Activated naive CD4-positive, alpha-beta T cell treated with anti-CD3 and anti-CD28 coated beads, Interleukin-2, amount 50 U/mL, for 72 hours (primary cell): ENCODE data around the gene ACAN. TPM values are rescaled to one million over a fixed set of nuclear protein-coding genes. Genes with fewer than 3 reads are reported as not detected.

Experiments
- ATAC-seq, 2 donors: fragments of 150-1000 bp; cut with Tn5 transposase; 2 replicates each; pipeline ENCODE4 v1.10.0; 2021; ENCODE audit warnings: mild to moderate bottlenecking in 2 of 2, moderate library complexity in 2 of 2
- DNase-seq, 2 donors: peaks; one replicate each; pipeline ENCODE4 v3.0.0; 2021 to 2022; ENCODE audit warnings: low spot score in 2 of 2
- H3K27ac Mint-ChIP-seq, 2 donors: one replicate each; pipeline ENCODE4 v1.8.0; 2022; ENCODE audit warnings: mild to moderate bottlenecking in 2 of 2, mixed read lengths in 2 of 2
- H3K36me3 Mint-ChIP-seq, 2 donors: one replicate each; pipeline ENCODE4 v1.8.0; 2022; ENCODE audit warnings: mixed read lengths in 2 of 2
- H3K9me3 Mint-ChIP-seq, 2 donors: one replicate each; pipeline ENCODE4 v1.8.0; 2022; ENCODE audit warnings: mixed read lengths in 2 of 2
- total RNA-seq, 2 donors: library from RNA; stranded (reverse); gene quantifications; one replicate each; pipeline ENCODE4 v1.2.3, GENCODE V29; 2022

Gene ACAN
- total RNA-seq, 2 donors from 2014 or later: not detected

GRCh38 chr15:88900309-88900981 lies 97.2 kb downstream of the ACAN start:
- ATAC-seq (no peak), DNase-seq (no peak)
- no peaks in the 10 kb centered on the region for H3K9me3 Mint-ChIP-seq
- H3K27ac Mint-ChIP-seq: peak overlapping the region in 1 of 2 donors; percentile 18
- no peaks in the 10 kb centered on the region for H3K36me3 Mint-ChIP-seq

GRCh38 chr15:88900982-88901418 lies 97.8 kb downstream of the ACAN start:
- no peaks in the 10 kb centered on the region for H3K36me3 Mint-ChIP-seq
- ATAC-seq (no peak), DNase-seq (no peak)
- no peaks in the 10 kb centered on the region for H3K9me3 Mint-ChIP-seq
- H3K27ac Mint-ChIP-seq: peak overlapping the region in 1 of 2 donors; percentile 18

GRCh38 chr15:88901508-88902220 lies 98.4 kb downstream of the ACAN start:
- Mint-ChIP-seq H3K36me3 (no peaks in the 10 kb centered on the region), H3K27ac (peak overlapping the region in 1 of 2 donors; percentile 44), H3K9me3 (no peaks in the 10 kb centered on the region)
- DNase-seq (no peak), ATAC-seq (no peak)

GRCh38 chr15:88902221-88902835 lies 99.1 kb downstream of the ACAN start:
- no peak for DNase-seq
- no peak overlapping the region for H3K27ac Mint-ChIP-seq
- no peaks in the 10 kb centered on the region for H3K9me3 Mint-ChIP-seq
- no peaks in the 10 kb centered on the region for H3K36me3 Mint-ChIP-seq
- no peak for ATAC-seq

GRCh38 chr15:88902846-88903245 lies 99.6 kb downstream of the ACAN start:
- Mint-ChIP-seq H3K9me3 (no peaks in the 10 kb centered on the region), H3K36me3 (no peaks in the 10 kb centered on the region), H3K27ac (no peak overlapping the region)
- no peak for DNase-seq
- no peak for ATAC-seq

GRCh38 chr15:88904257-88904623 lies 101.0 kb downstream of the ACAN start:
- Mint-ChIP-seq H3K27ac (peak overlapping the region in 1 of 2 donors; percentile 74), H3K36me3 (no peaks in the 10 kb centered on the region), H3K9me3 (no peaks in the 10 kb centered on the region)
- DNase-seq (no peak), ATAC-seq (no peak)

GRCh38 chr15:88904624-88905327 lies 101.5 kb downstream of the ACAN start:
- Mint-ChIP-seq H3K36me3 (no peaks in the 10 kb centered on the region), H3K9me3 (no peaks in the 10 kb centered on the region), H3K27ac (peak overlapping the region; percentile 31 to 74)
- peak; percentile 89 to 99 for ATAC-seq
- peak; percentile 84 to 89 for DNase-seq

GRCh38 chr15:88905576-88905975 lies 102.3 kb downstream of the ACAN start:
- no peak for ATAC-seq
- Mint-ChIP-seq H3K27ac (peak overlapping the region in 1 of 2 donors; percentile 63), H3K36me3 (no peaks in the 10 kb centered on the region)

GRCh38 chr15:88906130-88906529 lies 102.9 kb downstream of the ACAN start:
- no peak for ATAC-seq
- Mint-ChIP-seq H3K36me3 (no peaks in the 10 kb centered on the region), H3K9me3 (no peaks in the 10 kb centered on the region), H3K27ac (peak overlapping the region; percentile 4 to 63)
- DNase-seq: no peak

More at GRCh38 chr15:88905576-88905975, 102.3 kb downstream of the ACAN start:
- H3K9me3 Mint-ChIP-seq: no peaks in the 10 kb centered on the region
- DNase-seq: no peak

- DNase-seq (no peak), ATAC-seq (no peak)
- H3K36me3 Mint-ChIP-seq: no peaks in the 10 kb centered on the region
- H3K9me3 Mint-ChIP-seq: no peaks in the 10 kb centered on the region
- H3K27ac Mint-ChIP-seq: peak overlapping the region in 1 of 2 donors; percentile 63
Observed at GRCh38 chr15:88906551-88906950, 103.3 kb downstream of the ACAN start.

- no peak for ATAC-seq
Observed at GRCh38 chr15:88907111-88907510, 103.9 kb downstream of the ACAN start.

GRCh38 chr15:88908123-88908522 lies 104.9 kb downstream of the ACAN start:
- no peaks in the 10 kb centered on the region for H3K9me3 Mint-ChIP-seq
- peak overlapping the region in 1 of 2 donors; percentile 59 for H3K27ac Mint-ChIP-seq
- no peak for DNase-seq
- H3K36me3 Mint-ChIP-seq: no peaks in the 10 kb centered on the region
- no peak for ATAC-seq

More at GRCh38 chr15:88907111-88907510, 103.9 kb downstream of the ACAN start:
- Mint-ChIP-seq H3K36me3 (no peaks in the 10 kb centered on the region), H3K9me3 (no peaks in the 10 kb centered on the region), H3K27ac (peak overlapping the region in 1 of 2 donors; percentile 63)
- no peak for DNase-seq

GRCh38 chr15:88908697-88909621 lies 105.7 kb downstream of the ACAN start:
- ATAC-seq (no peak), DNase-seq (no peak)
- H3K27ac Mint-ChIP-seq: no peak overlapping the region
- no peaks in the 10 kb centered on the region for H3K9me3 Mint-ChIP-seq
- H3K36me3 Mint-ChIP-seq: no peaks in the 10 kb centered on the region

GRCh38 chr15:88909956-88910831 lies 107.0 kb downstream of the ACAN start:
- peak in 1 of 2 donors; percentile 13 for DNase-seq
- H3K27ac Mint-ChIP-seq: no peak overlapping the region
- no peaks in the 10 kb centered on the region for H3K36me3 Mint-ChIP-seq

GRCh38 chr15:88911766-88912118 lies 108.5 kb downstream of the ACAN start:
- ATAC-seq (no peak), DNase-seq (no peak)
- H3K36me3 Mint-ChIP-seq: no peaks in the 10 kb centered on the region
- H3K9me3 Mint-ChIP-seq: no peaks in the 10 kb centered on the region
- peak overlapping the region in 1 of 2 donors; percentile 88 for H3K27ac Mint-ChIP-seq

More at GRCh38 chr15:88909956-88910831, 107.0 kb downstream of the ACAN start:
- no peak for ATAC-seq
- H3K9me3 Mint-ChIP-seq: no peaks in the 10 kb centered on the region
